Measurements from ENCODE around the gene PDPK1. TPM values are rescaled to one million over a fixed set of nuclear protein-coding genes. Genes with fewer than 3 reads are reported as not detected.

Gene PDPK1
- total RNA-seq, 1 experiment from 2014 or later, result 57.4 TPM

DNA sequence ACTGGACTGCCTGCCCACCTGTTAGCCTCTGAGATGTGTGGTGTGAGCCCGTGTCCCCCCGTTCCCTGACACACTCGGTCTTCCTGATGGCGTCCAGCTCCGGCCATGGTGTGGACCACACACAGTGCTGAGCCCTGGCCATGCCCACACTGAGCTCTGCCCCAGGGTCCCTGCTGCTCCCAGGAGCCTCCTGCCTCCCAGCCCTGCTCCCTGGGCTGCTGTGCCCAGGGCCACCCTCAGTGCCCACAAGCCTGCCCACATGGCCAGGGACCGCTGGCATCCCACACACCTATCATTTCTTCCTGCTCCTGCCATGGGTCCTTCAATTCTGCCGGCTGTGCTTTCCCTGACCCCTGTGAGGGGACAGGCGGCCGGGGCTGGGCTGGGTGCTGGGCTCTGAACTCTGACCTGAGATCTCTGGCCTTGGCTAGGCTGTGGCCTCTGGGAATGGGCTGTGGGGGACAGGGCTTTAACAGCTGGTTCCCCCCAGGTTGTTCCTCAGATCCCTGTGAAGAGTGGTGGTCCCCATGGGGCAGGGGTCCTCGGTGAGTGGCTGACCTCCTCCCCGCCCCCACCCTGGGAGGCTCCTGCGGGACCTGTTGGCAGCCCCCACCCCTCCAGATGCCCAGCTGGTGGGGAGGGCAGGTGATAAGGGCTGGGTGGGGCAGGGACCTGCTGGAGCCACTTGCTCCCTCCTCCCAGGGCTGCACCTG lies 10.6 kb upstream of the PDPK1 start:
- CTCF ChIA-PET, result interaction anchor here (0.6 kb wide), 1 partner anchor 8 kb away, joined by 4 read pairs; no protein-coding TSS in a partner anchor
- no peak for TF ChIP-seq CTCF (IDR thresholded peaks at IDR 0.05; ENCODE audit: unreplicated experiment)
- intact Hi-C loops (cut with micrococcal nuclease; ENCODE audit: unreplicated experiment), result no loop called here
- BruUV-seq (replicated peaks), result no TSS peak
- DNase-seq, result no peak
- Mint-ChIP-seq H3K27ac (ENCODE audit: unreplicated experiment) (peak overlapping the region; percentile 36), H3K9me3 (ENCODE audit: low read depth, unreplicated experiment) (no peaks in the 10 kb centered on the region), H3K4me1 (ENCODE audit: low read depth, unreplicated experiment) (peaks cover 14% of the 10 kb centered on the region), H3K4me3 (ENCODE audit: low read depth, unreplicated experiment) (peak overlapping the region; percentile 13), H3K27me3 (ENCODE audit: unreplicated experiment) (no peaks in the 10 kb centered on the region), H3K36me3 (ENCODE audit: insufficient read depth, unreplicated experiment) (peaks cover 77% of the 10 kb centered on the region)

GRCh38 chr16:2527784-2528100 lies 10.1 kb upstream of the PDPK1 start:
- H3K36me3 Mint-ChIP-seq (ENCODE audit: insufficient read depth, unreplicated experiment), result peaks cover 80% of the 10 kb centered on the region
- BruUV-seq (replicated peaks), result no TSS peak
- no peak for DNase-seq
- H3K4me3 Mint-ChIP-seq (ENCODE audit: low read depth, unreplicated experiment), result no peak overlapping the region
- H3K9me3 Mint-ChIP-seq (ENCODE audit: low read depth, unreplicated experiment), result no peaks in the 10 kb centered on the region
- no peaks in the 10 kb centered on the region for H3K27me3 Mint-ChIP-seq (ENCODE audit: unreplicated experiment)
- no peak overlapping the region for H3K27ac Mint-ChIP-seq (ENCODE audit: unreplicated experiment)
- no peak for TF ChIP-seq CTCF (IDR thresholded peaks at IDR 0.05; ENCODE audit: unreplicated experiment)
- intact Hi-C loops (cut with micrococcal nuclease; ENCODE audit: unreplicated experiment), result no loop called here
- CTCF ChIA-PET, result no interaction called here
- H3K4me1 Mint-ChIP-seq (ENCODE audit: low read depth, unreplicated experiment), result peaks cover 14% of the 10 kb centered on the region

DNA sequence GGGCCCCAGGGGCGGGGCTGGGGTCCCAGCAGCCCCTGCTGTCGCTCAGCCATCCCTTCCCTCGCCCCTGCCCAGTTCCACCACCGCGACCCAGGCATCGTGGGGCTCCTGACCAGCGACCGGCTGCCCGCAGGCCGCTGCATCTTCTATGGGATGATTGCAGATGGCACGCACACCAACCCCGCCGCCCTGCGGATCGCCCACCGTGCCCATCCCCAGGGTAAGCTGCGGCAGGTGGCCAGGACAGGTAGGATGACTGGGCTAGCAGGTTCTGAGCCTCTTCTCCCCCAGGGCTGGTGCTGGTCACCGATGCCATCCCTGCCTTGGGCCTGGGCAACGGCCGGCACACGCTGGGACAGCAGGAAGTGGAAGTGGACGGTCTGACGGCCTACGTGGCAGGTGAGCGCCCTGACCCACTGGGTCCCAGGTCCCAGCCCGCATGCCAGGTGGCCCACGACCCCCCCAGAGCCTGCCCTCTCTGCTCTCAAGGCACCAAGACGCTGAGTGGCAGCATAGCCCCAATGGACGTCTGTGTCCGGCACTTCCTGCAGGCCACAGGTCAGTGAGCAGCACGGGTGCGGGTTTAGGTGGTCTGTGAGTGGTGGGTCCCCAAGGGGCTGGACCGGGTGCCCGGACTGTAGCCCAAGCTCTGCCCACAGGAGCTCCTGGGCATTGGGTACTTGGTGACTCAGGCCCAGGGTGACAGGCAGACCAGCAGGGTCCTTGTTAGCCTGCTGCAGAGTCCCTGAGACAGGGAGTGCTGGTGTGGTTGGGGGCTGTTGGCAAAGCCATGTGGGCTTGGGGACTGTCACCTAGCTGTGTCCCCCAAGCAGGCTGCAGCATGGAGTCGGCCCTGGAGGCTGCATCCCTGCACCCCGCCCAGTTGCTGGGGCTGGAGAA lies 9.4 kb upstream of the PDPK1 start:
- no peak for TF ChIP-seq CTCF (IDR thresholded peaks at IDR 0.05; ENCODE audit: unreplicated experiment)
- Mint-ChIP-seq H3K36me3 (ENCODE audit: insufficient read depth, unreplicated experiment) (peaks cover 77% of the 10 kb centered on the region), H3K9me3 (ENCODE audit: low read depth, unreplicated experiment) (no peaks in the 10 kb centered on the region), H3K27ac (ENCODE audit: unreplicated experiment) (no peak overlapping the region), H3K4me1 (ENCODE audit: low read depth, unreplicated experiment) (peaks cover 14% of the 10 kb centered on the region), H3K27me3 (ENCODE audit: unreplicated experiment) (no peaks in the 10 kb centered on the region), H3K4me3 (ENCODE audit: low read depth, unreplicated experiment) (no peak overlapping the region)
- BruUV-seq (replicated peaks), result no TSS peak
- CTCF ChIA-PET, result interaction anchor here (0.6 kb wide), 1 partner anchor 16 kb away, joined by 3 read pairs; no protein-coding TSS in a partner anchor
- intact Hi-C loops (cut with micrococcal nuclease; ENCODE audit: unreplicated experiment), result no loop called here
- DNase-seq, result no peak

DNA sequence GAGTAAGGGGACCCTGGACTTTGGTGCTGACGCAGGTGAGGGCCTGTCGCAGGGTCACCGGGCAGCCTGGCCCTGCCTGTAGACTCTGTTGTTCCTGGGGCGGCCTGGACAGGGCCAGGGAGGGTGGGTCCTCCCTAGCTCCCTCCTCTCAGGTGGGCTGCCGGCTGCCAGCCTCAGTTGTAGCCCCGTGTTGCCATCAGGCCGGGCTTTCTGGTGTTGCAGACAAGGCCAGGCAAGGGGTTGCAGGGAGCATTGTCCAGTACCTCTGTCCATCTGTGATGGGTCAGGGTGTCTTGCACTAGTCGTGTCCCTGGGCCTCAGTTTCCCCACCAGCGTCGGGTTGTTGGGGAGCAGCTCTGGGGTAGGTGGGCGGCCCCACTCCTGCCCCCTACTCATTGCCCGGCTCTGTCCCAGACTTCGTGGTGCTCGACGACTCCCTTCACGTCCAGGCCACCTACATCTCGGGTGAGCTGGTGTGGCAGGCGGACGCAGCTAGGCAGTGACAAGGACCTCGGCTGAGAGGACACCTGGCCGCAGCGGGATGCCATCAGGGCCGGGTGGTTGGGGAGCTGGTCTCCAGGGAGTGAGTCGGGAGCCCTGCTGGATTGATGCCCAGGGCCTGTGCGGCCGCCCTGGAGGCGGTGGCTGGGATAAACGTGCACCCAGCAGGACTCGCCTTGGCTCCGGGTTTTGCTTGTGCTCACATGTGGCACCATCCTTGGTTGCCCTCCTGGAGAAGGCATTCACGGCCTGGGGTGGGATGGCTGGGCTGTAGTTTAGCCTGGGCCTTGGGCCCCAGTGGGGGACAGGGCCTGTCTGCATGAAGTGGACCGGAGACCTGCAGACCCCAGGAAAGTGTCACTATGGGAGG lies 8.5 kb upstream of the PDPK1 start:
- no peak overlapping the region for H3K27ac Mint-ChIP-seq (ENCODE audit: unreplicated experiment)
- DNase-seq, result no peak
- no peak for TF ChIP-seq CTCF (IDR thresholded peaks at IDR 0.05; ENCODE audit: unreplicated experiment)
- H3K36me3 Mint-ChIP-seq (ENCODE audit: insufficient read depth, unreplicated experiment), result peaks cover 68% of the 10 kb centered on the region
- no peak overlapping the region for H3K4me3 Mint-ChIP-seq (ENCODE audit: low read depth, unreplicated experiment)
- no peaks in the 10 kb centered on the region for H3K27me3 Mint-ChIP-seq (ENCODE audit: unreplicated experiment)
- no peaks in the 10 kb centered on the region for H3K9me3 Mint-ChIP-seq (ENCODE audit: low read depth, unreplicated experiment)
- intact Hi-C loops (cut with micrococcal nuclease; ENCODE audit: unreplicated experiment), result no loop called here
- BruUV-seq (replicated peaks), result no TSS peak
- CTCF ChIA-PET, result no interaction called here
- peaks cover 5% of the 10 kb centered on the region for H3K4me1 Mint-ChIP-seq (ENCODE audit: low read depth, unreplicated experiment)
